H9 (cell line): ENCODE measurements around the gene UBE3B. TPM values are rescaled to one million over a fixed set of nuclear protein-coding genes. Genes with fewer than 3 reads are reported as not detected.
A peak's percentile ranks its signal among the peaks of the same experiment; 100 is the strongest.

Experiments
- DNase-seq: peaks from one replicate; pipeline ENCODE4 v3.0.0-alpha.2; 2017
- H2AFZ ChIP-seq: one replicate; pipeline ENCODE4 v1.6.1; 2013; ENCODE audit warnings: mild to moderate bottlenecking, low read length, control low read depth, moderate library complexity
- H2AK5ac ChIP-seq: 2 replicates; pipeline ENCODE4 v1.6.1; 2013; ENCODE audit warnings: low read length, control low read depth, mixed read lengths; ENCODE audit not compliant: insufficient read length
- H2BK120ac ChIP-seq: one replicate; pipeline ENCODE4 v1.6.1; 2013; ENCODE audit warnings: low read depth, mild to moderate bottlenecking, low read length, control low read depth, inconsistent platforms; ENCODE audit not compliant: poor library complexity, severe bottlenecking
- H2BK12ac ChIP-seq: 2 replicates; pipeline ENCODE4 v1.6.1; 2013; ENCODE audit warnings: low read length, control low read depth, mixed read lengths, low read depth; ENCODE audit not compliant: insufficient read length
- H2BK15ac ChIP-seq: 2 replicates; pipeline ENCODE4 v1.6.1; 2013; ENCODE audit warnings: low read depth, low read length, control low read depth
- H2BK20ac ChIP-seq: one replicate; pipeline ENCODE4 v1.6.1; 2013; ENCODE audit warnings: low read depth, mild to moderate bottlenecking, low read length, control low read depth, inconsistent platforms; ENCODE audit not compliant: poor library complexity, severe bottlenecking
- H2BK5ac ChIP-seq: 2 replicates; pipeline ENCODE4 v1.6.1; 2013; ENCODE audit warnings: low read length, control low read depth, mixed read lengths; ENCODE audit not compliant: insufficient read length
- H3K14ac ChIP-seq: 2 replicates; pipeline ENCODE4 v1.6.1; 2013; ENCODE audit warnings: low read length, control low read depth; ENCODE audit not compliant: insufficient read depth
- H3K18ac ChIP-seq: 2 replicates; pipeline ENCODE4 v1.6.1; 2013; ENCODE audit warnings: low read depth, mild to moderate bottlenecking, mixed read lengths, low read length, control low read depth; ENCODE audit not compliant: insufficient read length
- H3K23ac ChIP-seq: 2 replicates; pipeline ENCODE4 v1.6.1; 2013; ENCODE audit warnings: low read length, control low read depth, mixed read lengths, low read depth; ENCODE audit not compliant: insufficient read length
- H3K23me2 ChIP-seq: 2 replicates; pipeline ENCODE4 v1.6.1; 2013; ENCODE audit warnings: low read depth, mild to moderate bottlenecking, mixed read lengths, low read length, control low read depth; ENCODE audit not compliant: insufficient read length, poor library complexity, severe bottlenecking
- H3K27ac ChIP-seq: 2 replicates; pipeline ENCODE4 v1.5.1; 2013; ENCODE audit warnings: low read length, control low read depth, mixed read lengths, low read depth; ENCODE audit not compliant: insufficient read length
- H3K27me3 ChIP-seq: 2 replicates; pipeline ENCODE4 v1.6.1; 2013; ENCODE audit warnings: low read length, control low read depth, inconsistent platforms; ENCODE audit not compliant: insufficient read depth
- H3K4ac ChIP-seq: 2 replicates; pipeline ENCODE4 v1.6.1; 2013; ENCODE audit warnings: low read depth, mild to moderate bottlenecking, control low read depth, inconsistent platforms, low read length, moderate library complexity
- H3K4me1 ChIP-seq: 2 replicates; pipeline ENCODE4 v1.6.1; 2013; ENCODE audit warnings: low read length, control low read depth, inconsistent platforms; ENCODE audit not compliant: insufficient read depth
- H3K4me2 ChIP-seq: 2 replicates; pipeline ENCODE4 v1.6.1; 2013; ENCODE audit warnings: low read length, control low read depth, mixed read lengths; ENCODE audit not compliant: insufficient read length, insufficient read depth
- H3K56ac ChIP-seq: 2 replicates; pipeline ENCODE4 v1.6.1; 2013; ENCODE audit warnings: low read depth, mild to moderate bottlenecking, mixed read lengths, low read length, control low read depth; ENCODE audit not compliant: insufficient read length
- H3K79me1 ChIP-seq: 2 replicates; pipeline ENCODE4 v1.6.1; 2013; ENCODE audit warnings: low read depth, mild to moderate bottlenecking, moderate library complexity, low read length, control low read depth, inconsistent platforms; ENCODE audit not compliant: insufficient read depth, poor library complexity, severe bottlenecking
- H3K79me2 ChIP-seq: 2 replicates; pipeline ENCODE4 v1.6.1; 2013; ENCODE audit warnings: low read length, control low read depth, inconsistent platforms; ENCODE audit not compliant: insufficient read depth
- H3K9ac ChIP-seq: 2 replicates; pipeline ENCODE4 v1.6.1; 2013; ENCODE audit warnings: low read length, control low read depth, mixed read lengths; ENCODE audit not compliant: insufficient read length; ENCODE audit errors: extremely low read depth
- H3K9me3 ChIP-seq: one replicate; pipeline ENCODE4 v1.6.1; 2013; ENCODE audit warnings: low read depth, low read length, inconsistent platforms; ENCODE audit not compliant: control insufficient read depth
- H3T11ph ChIP-seq: one replicate; pipeline ENCODE4 v1.6.1; 2013; ENCODE audit warnings: mild to moderate bottlenecking, low read length, control low read depth, inconsistent platforms
- H4K20me1 ChIP-seq: one replicate; pipeline ENCODE4 v1.6.1; 2013; ENCODE audit not compliant: control insufficient read depth, insufficient read length, insufficient read depth
- H4K5ac ChIP-seq: 2 replicates; pipeline ENCODE4 v1.6.1; 2013; ENCODE audit warnings: low read depth, mild to moderate bottlenecking, mixed read lengths, low read length, control low read depth; ENCODE audit not compliant: insufficient read length
- H4K8ac ChIP-seq: replicated peaks from 2 replicates; pipeline ENCODE4 v1.6.1; 2013; ENCODE audit warnings: low read length, control low read depth, mixed read lengths, low read depth; ENCODE audit not compliant: insufficient read length
- H4K91ac ChIP-seq: 2 replicates; pipeline ENCODE4 v1.6.1; 2013; ENCODE audit warnings: low read depth, mild to moderate bottlenecking, moderate library complexity, mixed read lengths, low read length, control low read depth; ENCODE audit not compliant: insufficient read length
- H3K27ac Mint-ChIP-seq, 3 experiments: 2 replicates in 2 of 3; 3 replicates in 1 of 3; pipeline ENCODE4 v1.8.0; 2020 to 2021; ENCODE audit warnings: mixed read lengths in 3 of 3, mild to moderate bottlenecking in 1 of 3, moderate library complexity in 1 of 3
- H3K27me3 Mint-ChIP-seq: 2 replicates; pipeline ENCODE4 v1.8.0; 2021; ENCODE audit warnings: low read depth, mild to moderate bottlenecking, moderate library complexity, mixed read lengths
- H3K36me3 Mint-ChIP-seq, 3 experiments: 2 replicates in 2 of 3; 3 replicates in 1 of 3; pipeline ENCODE4 v1.8.0; 2020 to 2021; ENCODE audit warnings: low read depth in 3 of 3, mixed read lengths in 3 of 3; ENCODE audit not compliant: insufficient read depth in 1 of 3
- H3K4me1 Mint-ChIP-seq, 2 experiments: 2 replicates each; pipeline ENCODE4 v1.8.0; 2020; ENCODE audit warnings: mixed read lengths in 2 of 2
- H3K4me3 Mint-ChIP-seq, 2 experiments: 2 replicates in 1 of 2; 3 replicates in 1 of 2; pipeline ENCODE4 v1.8.0; 2020 to 2021; ENCODE audit warnings: mild to moderate bottlenecking in 2 of 2, mixed read lengths in 2 of 2, moderate library complexity in 1 of 2
- H3K9me3 Mint-ChIP-seq, 2 experiments: 2 replicates in 1 of 2; 3 replicates in 1 of 2; pipeline ENCODE4 v1.8.0; 2020; ENCODE audit warnings: mild to moderate bottlenecking in 2 of 2, mixed read lengths in 2 of 2, moderate library complexity in 1 of 2
- CTCF ChIP-seq: fragments of 200-600 bp; sonication (generic); conservative IDR thresholded peaks from 3 replicates; pipeline ENCODE4 v1.8.0; 2021; ENCODE audit warnings: antibody characterized with exemption, mild to moderate bottlenecking
- WGBS: extraction: QIAGEN DNeasy Blood & Tissue Kit; methylation state at CpG from one replicate; pipeline ENCODE4 v1.1.7; 2013; ENCODE audit warnings: missing lambda C conversion rate, low lambda C conversion rate, mixed read lengths; ENCODE audit not compliant: insufficient read length; ENCODE audit errors: extremely low coverage; 5-methylcytosine and 5-hydroxymethylcytosine counted together
- total RNA-seq: library from RNA; stranded (reverse); gene quantifications from 2 replicates; pipeline ENCODE4 v1.2.1, GENCODE V29; 2021

UBE3B gene
- total RNA-seq, 1 experiment from 2014 or later = 24.2 TPM

GRCh38 chr12:109458771-109459208, 18.6 kb upstream of the UBE3B start:
- Histone ChIP-seq H3K56ac (no peak overlapping the region), H3K27ac (peak overlapping the region; percentile 88), H3K4ac (no peak overlapping the region; the same call in 1 of the 2 replicates), H3K4me1 (peaks cover 36% of the 10 kb centered on the region; the same call in 1 of the 2 replicates), H3K79me2 (peaks cover 5% of the 10 kb centered on the region; the same call in 1 of the 2 replicates), H3K79me1 (peaks cover 6% of the 10 kb centered on the region), H3K23ac (no peak overlapping the region), H3K27me3 (no peaks in the 10 kb centered on the region), H3K9me3 (no peaks in the 10 kb centered on the region), H4K5ac (no peak overlapping the region), H2BK20ac (no peak overlapping the region), H3T11ph (no peak overlapping the region), H3K9ac (peak overlapping the region; percentile 51), H3K4me2 (peak overlapping the region; percentile 34), H2BK120ac (no peak overlapping the region), H4K8ac (no peak overlapping the region), H4K91ac (no peak overlapping the region), H4K20me1 (peaks cover 2% of the 10 kb centered on the region), H3K18ac (peak overlapping the region; percentile 63), H2BK12ac (no peak overlapping the region), H3K23me2 (no peaks in the 10 kb centered on the region), H2BK5ac (peak overlapping the region; percentile 3), H3K14ac (peak overlapping the region; percentile 82), H2BK15ac (no peak overlapping the region), H2AK5ac (peak overlapping the region; percentile 1), H2AFZ (no peak overlapping the region)
- Mint-ChIP-seq H3K27me3 (no peaks in the 10 kb centered on the region), H3K36me3 (peaks cover 27 to 53% (median 52%) of the 10 kb centered on the region in 3 experiments; a peak in 6 of 7 replicates), H3K27ac (peak overlapping the region; percentile 97 to 100 (median 98)), H3K9me3 (no peaks in the 10 kb centered on the region; a peak in 2 of 5 replicates), H3K4me1 (peaks cover 66 to 68% of the 10 kb centered on the region in 2 experiments), H3K4me3 (peak overlapping the region; percentile 32 to 46)
- no CpG with 5 or more reads among the region's 6 CpGs for WGBS
- DNase-seq = peak; percentile 80
- no peak for TF ChIP-seq CTCF
